ENCODE measurements around the gene NOXA1. TPM values are rescaled to one million over a fixed set of nuclear protein-coding genes. Genes with fewer than 3 reads are reported as not detected.

Gene NOXA1
- total and polyA plus RNA-seq, 9 of the 15 experiments (the other 6 are each of a cell fraction or from before 2014, with no cell fraction given), result 0.07 to 1.2 (median 0.20) TPM; not detected in 4

GRCh38 chr9:137453643-137454081, 30.5 kb downstream of the NOXA1 start (continued):
- TF ChIP-seq, protein P1, sequence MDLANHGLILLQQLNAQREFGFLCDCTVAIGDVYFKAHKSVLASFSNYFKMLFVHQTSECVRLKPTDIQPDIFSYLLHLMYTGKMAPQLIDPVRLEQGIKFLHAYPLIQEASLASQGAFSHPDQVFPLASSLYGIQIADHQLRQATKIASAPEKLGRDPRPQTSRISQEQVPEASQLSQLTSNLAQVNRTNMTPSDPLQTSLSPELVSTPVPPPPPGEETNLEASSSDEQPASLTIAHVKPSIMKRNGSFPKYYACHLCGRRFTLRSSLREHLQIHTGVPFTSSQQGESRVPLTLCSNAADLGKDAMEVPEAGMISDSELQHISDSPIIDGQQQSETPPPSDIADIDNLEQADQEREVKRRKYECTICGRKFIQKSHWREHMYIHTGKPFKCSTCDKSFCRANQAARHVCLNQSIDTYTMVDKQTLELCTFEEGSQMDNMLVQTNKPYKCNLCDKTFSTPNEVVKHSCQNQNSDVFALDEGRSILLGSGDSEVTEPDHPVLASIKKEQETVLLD (IDR thresholded peaks at IDR 0.05), result 0 out of 2 replicates have a peak, but pooled peaks have one; percentile 16
- TF ChIP-seq SUPT5H (IDR thresholded peaks at IDR 0.05) (peak; percentile 22; the same call in 1 of the 2 replicates), POLR2B (IDR thresholded peaks at IDR 0.05; ENCODE audit: low read depth, partially characterized antibody) (no peak), POLR2AphosphoS5 (IDR thresholded peaks at IDR 0.05; ENCODE audit: control insufficient read depth, insufficient read depth, low read depth, low read length) (0 out of 2 replicates have a peak, but pooled peaks have one; percentile 21), MLX (CRISPR knock-in tag; conservative IDR thresholded peaks at IDR 0.05) (no peak)
- TF ChIP-seq, protein P2, sequence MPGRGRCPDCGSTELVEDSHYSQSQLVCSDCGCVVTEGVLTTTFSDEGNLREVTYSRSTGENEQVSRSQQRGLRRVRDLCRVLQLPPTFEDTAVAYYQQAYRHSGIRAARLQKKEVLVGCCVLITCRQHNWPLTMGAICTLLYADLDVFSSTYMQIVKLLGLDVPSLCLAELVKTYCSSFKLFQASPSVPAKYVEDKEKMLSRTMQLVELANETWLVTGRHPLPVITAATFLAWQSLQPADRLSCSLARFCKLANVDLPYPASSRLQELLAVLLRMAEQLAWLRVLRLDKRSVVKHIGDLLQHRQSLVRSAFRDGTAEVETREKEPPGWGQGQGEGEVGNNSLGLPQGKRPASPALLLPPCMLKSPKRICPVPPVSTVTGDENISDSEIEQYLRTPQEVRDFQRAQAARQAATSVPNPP (IDR thresholded peaks at IDR 0.05; ENCODE audit: borderline replicate concordance, insufficient read depth, insufficient read length), result no peak

- Histone ChIP-seq H3K27ac (ENCODE audit: extremely low read depth, low read depth, low read length) (peak overlapping the region; percentile 51; the same call in 2 of the 3 replicates), H3K9ac (ENCODE audit: insufficient read depth in 1 of 2, low read depth in 2 of 2, low read length in 2 of 2) (peak overlapping the region in 1 of 2 experiments; percentile 91; a peak in 2 of 4 replicates), H3K9me1 (ENCODE audit: control insufficient read depth, insufficient read depth, low read length) (no peaks in the 10 kb centered on the region), H3K36me3 (ENCODE audit: control insufficient read depth, insufficient read depth, low read length) (peaks cover 67% of the 10 kb centered on the region), H3K9me3 (replicated peaks; ENCODE audit: control insufficient read depth, insufficient read depth, low read depth, low read length) (no peaks in the 10 kb centered on the region), H2AFZ (ENCODE audit: low read depth, low read length) (0 out of 2 replicates have a peak overlapping the region, but pooled peaks have one; percentile 32), H3K79me2 (ENCODE audit: control insufficient read depth, insufficient read depth, low read length) (peaks cover 12% of the 10 kb centered on the region), H3K27me3 (ENCODE audit: control insufficient read depth in 2 of 2, insufficient read depth in 2 of 2, low read length in 2 of 2) (no peaks in the 10 kb centered on the region), H3K4me2 (ENCODE audit: insufficient read depth, low read length) (peak overlapping the region; percentile 71), H4K20me1 (replicated peaks; ENCODE audit: control insufficient read depth, insufficient read depth, low read length) (no peaks in the 10 kb centered on the region), H3K4me3 (peak overlapping the region; percentile 34), H3K4me1 (replicated peaks in 1 of 2; ENCODE audit: control insufficient read depth in 2 of 2, insufficient read depth in 2 of 2, low read length in 2 of 2) (peaks cover 7 to 88% of the 10 kb centered on the region in 2 experiments)
- ChIA-PET CTCF (ENCODE audit: low intra/inter-chr PET ratio) (no interaction called here), POLR2A (no interaction called here)
- intact Hi-C loops (cut with micrococcal nuclease), result no loop called here
- DNase-seq (ENCODE audit: extremely low read depth in 1 of 4, low spot score in 3 of 4) (peak; percentile 67 to 82 (median 70)), FAIRE-seq (no peak), ATAC-seq (peak; percentile 73)
- WGBS (ENCODE audit: insufficient coverage, low coverage, missing lambda C conversion rate), result 4% methylated on average over 3 of the region's 24 CpGs
- in situ Hi-C loops (cut with MboI), result no loop called here
- no TSS peak for BruUV-seq (replicated peaks)
- TF ChIP-seq ZNF263 (CRISPR knock-in tag; IDR thresholded peaks at IDR 0.05; ENCODE audit: borderline replicate concordance) (0 out of 2 replicates have a peak, but pooled peaks have one; percentile 35), ELF4 (CRISPR knock-in tag; IDR thresholded peaks at IDR 0.05) (no peak), MNT (conservative IDR thresholded peaks at IDR 0.05) (peak in 1 of 2 experiments; percentile 35; a peak in 2 of 4 replicates), ZBTB7A (IDR thresholded peaks at IDR 0.05; ENCODE audit: borderline replicate concordance, control insufficient read depth, low read depth, low read length) (peak; percentile 82; the same call in 1 of the 2 replicates), ZFX (CRISPR knock-in tag; IDR thresholded peaks at IDR 0.05) (peak; percentile 52), NRF1 (conservative IDR thresholded peaks at IDR 0.05 in 1 of 2, IDR thresholded peaks at IDR 0.05 in 1 of 2) (peak; percentile 68 to 76), MAZ (CRISPR knock-in tag; conservative IDR thresholded peaks at IDR 0.05 in 1 of 2, IDR thresholded peaks at IDR 0.05 in 1 of 2) (no peak), POLR3G (IDR thresholded peaks at IDR 0.05; ENCODE audit: extremely low read depth, insufficient read length, insufficient replicate concordance) (no peak), ZBED1 (IDR thresholded peaks at IDR 0.05) (no peak)
Observed at GRCh38 chr9:137454145-137454596, 31.0 kb downstream of the NOXA1 start.
